ENCODE results near the gene EFCC1.
A peak's percentile ranks its signal among the peaks of the same experiment; 100 is the strongest.

The EFCC1 gene

GRCh38 chr3:129001101-129001805, at the start of gene EFCC1:
EFCC1 (plus strand) TSS chr3:129001304; CDS start chr3:129001629, 325 bp downstream.
- DNase-seq: peak in 1 of 2 donors; percentile 48
- Histone ChIP-seq H3K27me3 (peaks cover 0 to 58% of the 10 kb centered on the region in 2 donors), H3K4me1 (peaks cover 0 to 36% (median 25%) of the 10 kb centered on the region in 4 donors), H3K36me3 (no peaks in the 10 kb centered on the region), H3K9me3 (no peaks in the 10 kb centered on the region), H3K27ac (peak within 1 kb of the TSS in 1 of 2 donors; percentile 8), H3K4me3 (peak within 1 kb of the TSS; percentile 43 to 52)
- TF ChIP-seq, protein P1, sequence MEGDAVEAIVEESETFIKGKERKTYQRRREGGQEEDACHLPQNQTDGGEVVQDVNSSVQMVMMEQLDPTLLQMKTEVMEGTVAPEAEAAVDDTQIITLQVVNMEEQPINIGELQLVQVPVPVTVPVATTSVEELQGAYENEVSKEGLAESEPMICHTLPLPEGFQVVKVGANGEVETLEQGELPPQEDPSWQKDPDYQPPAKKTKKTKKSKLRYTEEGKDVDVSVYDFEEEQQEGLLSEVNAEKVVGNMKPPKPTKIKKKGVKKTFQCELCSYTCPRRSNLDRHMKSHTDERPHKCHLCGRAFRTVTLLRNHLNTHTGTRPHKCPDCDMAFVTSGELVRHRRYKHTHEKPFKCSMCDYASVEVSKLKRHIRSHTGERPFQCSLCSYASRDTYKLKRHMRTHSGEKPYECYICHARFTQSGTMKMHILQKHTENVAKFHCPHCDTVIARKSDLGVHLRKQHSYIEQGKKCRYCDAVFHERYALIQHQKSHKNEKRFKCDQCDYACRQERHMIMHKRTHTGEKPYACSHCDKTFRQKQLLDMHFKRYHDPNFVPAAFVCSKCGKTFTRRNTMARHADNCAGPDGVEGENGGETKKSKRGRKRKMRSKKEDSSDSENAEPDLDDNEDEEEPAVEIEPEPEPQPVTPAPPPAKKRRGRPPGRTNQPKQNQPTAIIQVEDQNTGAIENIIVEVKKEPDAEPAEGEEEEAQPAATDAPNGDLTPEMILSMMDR (IDR thresholded peaks at IDR 0.05): no peak
- intact Hi-C loops (cut with DNase I; ENCODE audit: low total_unique reads): no loop called here

DNA sequence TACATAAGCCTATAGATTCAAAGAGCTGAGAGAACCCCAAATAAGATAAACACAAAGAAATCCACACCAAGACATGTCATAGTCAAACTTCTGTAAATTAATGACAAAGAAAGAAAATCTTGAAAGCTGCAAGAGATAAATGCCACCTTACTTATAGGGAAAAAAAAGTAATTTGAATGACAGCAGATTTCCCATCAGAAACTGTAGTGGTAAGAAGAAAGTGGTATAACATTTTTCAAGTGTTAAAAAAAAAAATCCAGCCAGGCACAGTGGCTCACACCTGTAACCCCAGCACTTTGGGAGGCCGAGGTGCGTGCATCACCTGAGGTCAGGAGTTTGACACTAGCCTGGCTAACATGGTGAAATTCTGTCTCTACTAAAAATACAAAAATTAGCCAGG, 44.7 kb upstream of the EFCC1 start:
- no peak overlapping the region for H3K4me3 ChIP-seq
- intact Hi-C loops (cut with DNase I; ENCODE audit: low total_unique reads): no loop called here
- TF ChIP-seq, protein P1 (IDR thresholded peaks at IDR 0.05): no peak
- no peaks in the 10 kb centered on the region for H3K4me1 ChIP-seq
- no peaks in the 10 kb centered on the region for H3K9me3 ChIP-seq
- no peaks in the 10 kb centered on the region for H3K36me3 ChIP-seq
- H3K27me3 ChIP-seq: no peaks in the 10 kb centered on the region
- no peak overlapping the region for H3K27ac ChIP-seq
- DNase-seq: no peak

GRCh38 chr3:128965280-128965679, 35.8 kb upstream of the EFCC1 start:
- intact Hi-C loops (cut with DNase I; ENCODE audit: low total_unique reads): loop anchor here (5.0 kb wide), 1 partner anchor 282 kb away; the partner anchor contains the start of gene COPG1
- H3K27me3 ChIP-seq: no peaks in the 10 kb centered on the region
- H3K27ac ChIP-seq: no peak overlapping the region
- H3K36me3 ChIP-seq: no peaks in the 10 kb centered on the region
- H3K9me3 ChIP-seq: no peaks in the 10 kb centered on the region
- TF ChIP-seq, protein P1 (IDR thresholded peaks at IDR 0.05): no peak
- H3K4me1 ChIP-seq: no peaks in the 10 kb centered on the region
- no peak for DNase-seq
- no peak overlapping the region for H3K4me3 ChIP-seq

- H3K9me3 ChIP-seq: no peaks in the 10 kb centered on the region
- no peak for DNase-seq
- TF ChIP-seq, protein P1 (IDR thresholded peaks at IDR 0.05): no peak
- no peaks in the 10 kb centered on the region for H3K27me3 ChIP-seq
- intact Hi-C loops (cut with DNase I; ENCODE audit: low total_unique reads): loop anchor here (5.0 kb wide), 1 partner anchor 281 kb away; the partner anchor contains the start of gene COPG1
- no peak overlapping the region for H3K4me3 ChIP-seq
- H3K36me3 ChIP-seq: no peaks in the 10 kb centered on the region
- H3K27ac ChIP-seq: no peak overlapping the region
- H3K4me1 ChIP-seq: peaks cover 0 to 3% (median under 1%) of the 10 kb centered on the region in 4 donors
Observed at GRCh38 chr3:128965818-128966217, 35.3 kb upstream of the EFCC1 start.

DNA sequence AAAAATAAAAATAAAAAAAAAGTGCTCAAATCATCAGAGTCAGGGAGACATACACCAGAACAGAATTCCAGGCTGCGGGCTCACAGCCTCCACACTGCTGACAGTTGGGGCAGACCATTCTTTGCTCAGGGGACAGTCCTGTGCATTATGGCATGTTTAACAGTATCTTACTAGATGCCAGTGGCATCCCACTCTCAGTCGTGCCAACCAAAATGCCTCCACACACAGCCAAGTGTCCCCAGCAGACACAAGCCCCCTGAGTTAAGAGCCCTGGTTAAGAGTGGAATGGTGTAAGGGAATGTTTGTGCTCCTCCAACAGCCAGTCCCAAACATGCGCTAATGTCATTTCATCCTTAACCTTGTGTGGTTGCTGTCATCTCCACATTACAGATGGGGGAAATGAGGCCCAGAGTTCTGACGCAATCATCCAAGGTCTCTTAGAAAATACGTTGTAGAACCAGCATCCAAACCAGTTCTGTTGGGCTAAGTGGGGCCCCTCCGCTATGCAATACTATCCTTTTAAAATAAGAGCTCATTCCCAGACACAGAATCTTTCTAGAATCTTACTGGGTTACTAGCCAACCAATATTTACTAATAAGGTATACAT, 33.3 kb upstream of the EFCC1 start:
- Histone ChIP-seq H3K36me3 (no peaks in the 10 kb centered on the region), H3K4me1 (peaks cover 0 to 9% (median 2%) of the 10 kb centered on the region in 4 donors), H3K27ac (no peak overlapping the region), H3K27me3 (no peaks in the 10 kb centered on the region), H3K9me3 (no peaks in the 10 kb centered on the region), H3K4me3 (no peak overlapping the region)
- no peak for DNase-seq
- intact Hi-C loops (cut with DNase I; ENCODE audit: low total_unique reads): loop anchor here (5.0 kb wide), 1 partner anchor 279 kb away; the partner anchor contains the start of gene COPG1
- TF ChIP-seq, protein P1 (IDR thresholded peaks at IDR 0.05): no peak
